ENCODE results near the gene ALPG. TPM values are rescaled to one million over a fixed set of nuclear protein-coding genes. Genes with fewer than 3 reads are reported as not detected.
A peak's percentile ranks its signal among the peaks of the same experiment; 100 is the strongest.
"Not testable (repeated sequence)": the region's sequence is repeated elsewhere in the genome, so short reads cannot be mapped to it uniquely, and the experiment has no call there.

ALPG gene
- total RNA-seq, result not detected

- no peaks in the 10 kb centered on the region for H3K9me3 ChIP-seq
- H3K4me3 ChIP-seq, result no peak within 1 kb of the TSS
- TF ChIP-seq CTCF (IDR thresholded peaks at IDR 0.05) (no peak), POLR2A (IDR thresholded peaks at IDR 0.05) (no peak), EP300 (IDR thresholded peaks at IDR 0.05) (no peak)
- peaks cover 0 to 10% of the 10 kb centered on the region in 2 donors for H3K27me3 ChIP-seq
- no peaks in the 10 kb centered on the region for H3K4me1 ChIP-seq
- WGBS, 2 donors, result 91 to 98% methylated on average over 5 to 14 of the region's 17 CpGs
- DNase-seq (ENCODE audit: low spot score in 2 of 2), result no peak
- H3K36me3 ChIP-seq, result no peaks in the 10 kb centered on the region
- no peak within 1 kb of the TSS for H3K27ac ChIP-seq
These were observed at the start of gene ALPG for GRCh38 chr2:232406556-232407310. Gene ALPG, plus strand, starts transcription at chr2:232406844. Its CDS starts 51 bp downstream, at chr2:232406895.

- H3K9me3 ChIP-seq, result peaks cover 0 to 2% (median 0%) of the 10 kb centered on the region in 4 donors
- TF ChIP-seq CTCF (IDR thresholded peaks at IDR 0.05), result no peak
- no peak for TF ChIP-seq EP300 (IDR thresholded peaks at IDR 0.05)
- TF ChIP-seq POLR2A (IDR thresholded peaks at IDR 0.05), result no peak
- H3K4me1 ChIP-seq, result no peaks in the 10 kb centered on the region
- 91 to 94% methylated on average over 5 of the region's 5 CpGs for WGBS, 2 donors
- H3K27ac ChIP-seq, result no peak overlapping the region
- no peak overlapping the region for H3K4me3 ChIP-seq
- no peaks in the 10 kb centered on the region for H3K27me3 ChIP-seq
- no peaks in the 10 kb centered on the region for H3K36me3 ChIP-seq
- no peak for DNase-seq (ENCODE audit: low spot score in 2 of 2)
These were observed 45.0 kb upstream of the ALPG start for GRCh38 chr2:232361646-232362045.

GRCh38 chr2:232362174-232362900, 44.3 kb upstream of the ALPG start:
- no peak for DNase-seq (ENCODE audit: low spot score in 2 of 2)
- Histone ChIP-seq H3K4me1 (no peaks in the 10 kb centered on the region), H3K9me3 (peaks cover 0 to 2% (median 0%) of the 10 kb centered on the region in 4 donors), H3K27me3 (no peaks in the 10 kb centered on the region), H3K4me3 (no peak overlapping the region), H3K36me3 (no peaks in the 10 kb centered on the region), H3K27ac (no peak overlapping the region)
- 67 to 74% methylated on average over 8 of the region's 8 CpGs for WGBS, 2 donors
- no peak for TF ChIP-seq CTCF (IDR thresholded peaks at IDR 0.05)
- TF ChIP-seq EP300 (IDR thresholded peaks at IDR 0.05), result no peak

GRCh38 chr2:232363064-232363783, 43.4 kb upstream of the ALPG start:
- DNase-seq (ENCODE audit: low spot score in 2 of 2), result not testable (repeated sequence)
- peak overlapping the region in 2 of 4 donors; percentile 14 to 19 for H3K4me3 ChIP-seq

GRCh38 chr2:232363784-232364615, 42.6 kb upstream of the ALPG start:
- H3K4me1 ChIP-seq, result no peaks in the 10 kb centered on the region
- TF ChIP-seq EP300 (IDR thresholded peaks at IDR 0.05) (no peak), POLR2A (IDR thresholded peaks at IDR 0.05) (no peak), CTCF (IDR thresholded peaks at IDR 0.05) (no peak)
- H3K36me3 ChIP-seq, result no peaks in the 10 kb centered on the region
- 66 to 73% methylated on average over 14 of the region's 14 CpGs for WGBS, 2 donors
- peak overlapping the region in 2 of 4 donors; percentile 14 to 19 for H3K4me3 ChIP-seq
- no peak for DNase-seq (ENCODE audit: low spot score in 2 of 2)
- H3K27me3 ChIP-seq, result no peaks in the 10 kb centered on the region
- H3K27ac ChIP-seq, result no peak overlapping the region
- peaks cover 0 to 2% (median 0%) of the 10 kb centered on the region in 4 donors for H3K9me3 ChIP-seq

More at GRCh38 chr2:232363064-232363783, 43.4 kb upstream of the ALPG start:
- not testable (repeated sequence) for H3K9me3 ChIP-seq, H3K36me3 ChIP-seq, H3K27me3 ChIP-seq, H3K27ac ChIP-seq, H3K4me1 ChIP-seq
- 79 to 81% methylated on average over 11 to 12 of the region's 12 CpGs for WGBS, 2 donors

GRCh38 chr2:232364806-232365594, 41.6 kb upstream of the ALPG start:
- 71 to 76% methylated on average over 16 of the region's 18 CpGs for WGBS, 2 donors
- not testable (repeated sequence) for H3K4me1 ChIP-seq; H3K9me3 ChIP-seq; H3K27me3 ChIP-seq; H3K4me3 ChIP-seq; H3K36me3 ChIP-seq; H3K27ac ChIP-seq; DNase-seq (ENCODE audit: low spot score in 2 of 2)
